ENCODE results near the gene FAM117B.
"Not testable (repeated sequence)": the region's sequence is repeated elsewhere in the genome, so short reads cannot be mapped to it uniquely, and the experiment has no call there.

FAM117B gene

DNA sequence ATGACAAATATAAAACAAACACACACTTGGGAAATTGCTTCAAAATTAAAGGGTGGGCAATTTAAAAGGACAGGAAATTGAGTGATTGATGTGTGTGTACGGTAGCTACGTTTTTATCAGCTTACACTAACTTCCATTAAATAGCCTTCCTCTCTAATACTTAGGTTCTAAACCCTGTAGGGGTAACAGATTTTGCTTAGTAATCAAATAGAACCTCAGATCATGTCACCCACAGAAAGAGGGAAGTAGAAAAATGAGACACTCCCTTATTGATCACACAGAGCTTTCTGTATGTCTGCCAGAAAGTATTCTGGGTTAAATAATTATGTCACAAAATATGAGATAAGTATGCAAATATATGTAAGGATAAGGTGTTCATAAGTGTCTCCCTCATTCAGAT is 143.4 kb downstream of the FAM117B start:
- no peak for DNase-seq (ENCODE audit: low read depth)
- TF ChIP-seq, protein P1, sequence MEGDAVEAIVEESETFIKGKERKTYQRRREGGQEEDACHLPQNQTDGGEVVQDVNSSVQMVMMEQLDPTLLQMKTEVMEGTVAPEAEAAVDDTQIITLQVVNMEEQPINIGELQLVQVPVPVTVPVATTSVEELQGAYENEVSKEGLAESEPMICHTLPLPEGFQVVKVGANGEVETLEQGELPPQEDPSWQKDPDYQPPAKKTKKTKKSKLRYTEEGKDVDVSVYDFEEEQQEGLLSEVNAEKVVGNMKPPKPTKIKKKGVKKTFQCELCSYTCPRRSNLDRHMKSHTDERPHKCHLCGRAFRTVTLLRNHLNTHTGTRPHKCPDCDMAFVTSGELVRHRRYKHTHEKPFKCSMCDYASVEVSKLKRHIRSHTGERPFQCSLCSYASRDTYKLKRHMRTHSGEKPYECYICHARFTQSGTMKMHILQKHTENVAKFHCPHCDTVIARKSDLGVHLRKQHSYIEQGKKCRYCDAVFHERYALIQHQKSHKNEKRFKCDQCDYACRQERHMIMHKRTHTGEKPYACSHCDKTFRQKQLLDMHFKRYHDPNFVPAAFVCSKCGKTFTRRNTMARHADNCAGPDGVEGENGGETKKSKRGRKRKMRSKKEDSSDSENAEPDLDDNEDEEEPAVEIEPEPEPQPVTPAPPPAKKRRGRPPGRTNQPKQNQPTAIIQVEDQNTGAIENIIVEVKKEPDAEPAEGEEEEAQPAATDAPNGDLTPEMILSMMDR (conservative IDR thresholded peaks at IDR 0.05; ENCODE audit: low read length): no peak
- H3K4me3 ChIP-seq (ENCODE audit: low read length): no peak overlapping the region

DNA sequence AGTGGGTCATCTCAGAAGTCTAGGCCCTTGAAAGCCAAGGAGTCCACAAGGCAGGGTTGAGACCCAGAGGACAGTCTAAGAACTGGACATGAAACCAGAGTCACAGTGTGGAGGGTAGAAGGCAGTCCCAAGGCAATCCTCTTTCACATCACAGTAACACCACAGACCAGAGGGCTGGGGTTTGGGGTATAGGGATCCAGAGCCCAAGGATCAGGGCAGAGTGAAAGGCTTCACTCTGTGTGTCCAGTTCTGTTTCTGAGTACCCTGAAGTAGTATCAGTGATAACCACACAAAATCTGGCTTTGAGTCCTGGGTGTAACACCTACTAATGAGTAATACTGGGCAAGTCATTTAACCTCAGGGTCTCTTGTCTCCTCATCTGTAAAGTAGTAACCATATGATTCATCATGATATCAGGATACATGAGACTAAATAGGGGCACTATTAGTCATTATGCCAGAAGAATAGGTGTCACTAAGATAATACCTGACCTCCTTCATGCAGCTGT is 145.8 kb downstream of the FAM117B start:
- no peak for DNase-seq (ENCODE audit: low read depth)
- no peak overlapping the region for H3K4me3 ChIP-seq (ENCODE audit: low read length)
- TF ChIP-seq, protein P1 (conservative IDR thresholded peaks at IDR 0.05; ENCODE audit: low read length): no peak

DNA sequence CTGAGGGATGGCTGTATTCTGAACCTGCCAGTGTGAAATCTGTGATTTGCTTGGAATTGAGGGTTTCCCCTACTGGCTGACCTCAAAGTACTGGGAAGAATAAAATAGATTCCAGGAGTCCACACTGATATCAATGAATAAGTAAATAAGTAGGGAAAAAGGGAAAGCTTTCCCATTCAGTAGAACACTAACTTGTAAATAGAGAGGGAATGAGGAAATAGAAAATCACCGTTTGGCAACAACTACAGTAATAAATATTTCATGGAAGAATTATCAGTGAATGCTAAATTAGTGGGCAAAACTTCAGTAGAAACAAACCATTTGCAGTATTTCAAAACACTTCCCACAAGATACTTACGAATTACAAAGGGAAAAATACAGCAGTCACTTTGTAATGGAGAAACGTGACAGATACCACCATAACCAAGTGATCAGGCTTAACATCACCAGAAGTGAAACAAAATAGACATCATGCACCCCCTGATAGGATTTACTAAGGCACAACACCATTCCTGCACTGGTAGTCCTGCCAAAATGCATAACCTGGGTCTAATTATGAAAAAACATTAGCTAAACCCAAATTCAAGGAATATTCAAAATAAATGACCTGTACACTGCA is 148.3 kb downstream of the FAM117B start:
- DNase-seq (ENCODE audit: low read depth): peak; percentile 36
- TF ChIP-seq, protein P1 (conservative IDR thresholded peaks at IDR 0.05; ENCODE audit: low read length): no peak
- no peak overlapping the region for H3K4me3 ChIP-seq (ENCODE audit: low read length)

DNA sequence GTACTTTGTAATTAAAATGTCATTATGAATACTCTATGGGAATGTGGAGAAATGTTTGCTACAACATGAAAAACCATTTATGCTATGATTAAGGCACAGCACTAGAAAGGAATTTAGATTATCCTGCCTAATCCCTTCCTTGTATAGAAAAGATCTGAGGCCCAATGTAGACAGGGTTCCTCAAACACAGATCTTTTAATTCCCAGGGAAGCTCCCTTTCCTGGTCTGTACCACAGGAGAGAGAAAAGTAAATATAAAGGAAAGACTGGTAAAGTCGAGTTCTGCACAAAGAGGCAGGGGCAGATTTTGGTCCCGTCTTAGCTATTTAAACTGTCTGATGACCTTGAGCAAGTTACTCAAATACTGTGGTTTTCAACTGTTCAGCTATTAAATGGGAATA is 152.1 kb downstream of the FAM117B start:
- no peak overlapping the region for H3K4me3 ChIP-seq (ENCODE audit: low read length)
- DNase-seq (ENCODE audit: low read depth): no peak
- TF ChIP-seq, protein P1 (conservative IDR thresholded peaks at IDR 0.05; ENCODE audit: low read length): no peak

DNA sequence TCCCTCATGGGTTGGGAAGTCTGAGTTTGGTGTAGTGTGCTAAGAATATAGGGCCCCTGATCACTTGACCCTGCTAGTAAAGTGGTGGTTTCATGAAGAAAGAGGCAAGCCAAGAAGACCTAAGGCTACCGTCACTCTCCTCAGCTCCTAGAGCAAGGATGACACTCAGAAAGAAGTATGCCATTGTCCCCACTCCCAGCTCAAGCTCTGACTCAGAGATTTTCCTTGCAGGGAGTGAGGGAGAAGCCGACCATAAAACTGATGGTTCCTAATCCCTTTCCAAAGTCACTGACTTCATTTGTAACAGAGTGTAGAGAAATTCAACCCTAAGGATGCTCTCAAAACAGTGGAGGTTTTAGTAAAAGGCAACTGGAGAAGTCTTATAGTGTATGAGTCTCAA is 155.9 kb downstream of the FAM117B start:
- no peak for DNase-seq (ENCODE audit: low read depth)
- no peak overlapping the region for H3K4me3 ChIP-seq (ENCODE audit: low read length)
- TF ChIP-seq, protein P1 (conservative IDR thresholded peaks at IDR 0.05; ENCODE audit: low read length): no peak

DNA sequence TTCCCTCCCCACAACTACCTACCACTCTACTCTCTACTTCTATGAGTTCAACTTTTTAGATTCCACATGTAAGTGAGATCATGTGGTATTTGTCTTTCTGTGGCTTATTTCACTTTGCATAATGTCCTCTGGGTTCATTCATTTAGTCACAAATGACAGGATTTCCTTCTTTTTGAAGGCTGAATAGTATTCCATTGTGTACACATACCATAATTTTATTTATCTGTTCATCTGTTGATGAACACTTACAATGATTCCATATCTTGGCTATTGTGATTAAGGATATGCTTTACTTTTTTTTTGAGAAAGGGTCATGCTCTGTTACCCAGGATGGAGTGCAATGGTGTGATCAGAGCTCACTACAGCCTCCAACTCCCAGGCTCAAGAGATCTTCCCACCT is 163.2 kb downstream of the FAM117B start:
- no peak for DNase-seq (ENCODE audit: low read depth)
- H3K4me3 ChIP-seq (ENCODE audit: low read length): no peak overlapping the region
- TF ChIP-seq, protein P1 (conservative IDR thresholded peaks at IDR 0.05; ENCODE audit: low read length): no peak

DNA sequence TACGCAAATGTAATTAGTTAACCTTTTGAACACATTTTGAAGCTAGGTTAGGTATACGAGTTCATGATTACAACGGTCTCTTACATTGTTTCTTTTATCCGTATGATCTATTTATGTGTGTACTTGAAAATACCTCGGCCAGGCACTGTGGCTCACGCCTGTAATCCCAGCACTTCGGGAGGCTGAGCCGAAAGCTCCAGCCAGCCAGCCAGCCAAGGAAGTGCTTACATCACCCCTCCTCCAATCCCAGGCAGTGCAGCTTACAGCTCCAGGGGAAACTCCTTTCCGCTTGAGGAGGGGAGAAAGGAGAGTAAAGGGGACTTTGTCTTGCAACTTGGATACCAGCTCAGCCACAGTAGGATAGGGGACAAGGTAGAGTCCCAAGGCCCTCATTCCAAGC is 171.1 kb downstream of the FAM117B start:
- DNase-seq (ENCODE audit: low read depth): not testable (repeated sequence)

DNA sequence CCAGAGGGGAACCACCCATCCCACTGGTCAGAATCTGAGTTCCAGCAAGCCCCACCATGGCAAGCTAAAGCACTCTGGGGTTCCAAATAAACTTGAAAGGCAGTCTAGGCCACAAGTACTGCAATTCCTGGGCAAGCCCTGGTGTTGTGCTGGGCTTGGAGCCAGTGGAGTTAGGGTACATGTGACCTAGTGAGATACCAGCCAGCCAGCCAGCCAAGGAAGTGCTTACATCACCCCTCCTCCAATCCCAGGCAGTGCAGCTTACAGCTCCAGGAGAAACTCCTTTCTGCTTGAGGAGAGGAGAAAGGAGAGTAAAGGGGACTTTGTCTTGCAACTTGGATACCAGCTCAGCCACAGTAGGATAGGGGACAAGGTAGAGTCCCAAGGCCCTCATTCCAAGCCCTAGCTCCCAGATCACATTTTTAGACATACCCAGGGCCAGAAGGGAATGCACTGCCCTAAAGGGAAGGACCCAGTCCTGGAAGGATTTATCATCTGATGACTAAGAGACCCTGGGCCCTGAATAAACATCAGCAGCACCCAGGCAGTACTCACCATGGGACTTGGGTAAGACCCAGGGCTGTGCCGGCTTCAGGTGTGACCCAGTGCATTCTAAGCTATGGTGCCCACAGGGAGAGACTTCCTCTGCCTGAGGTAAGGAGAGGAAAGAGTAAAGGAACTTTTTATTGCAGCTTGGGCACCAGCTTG is 172.8 kb downstream of the FAM117B start:
- DNase-seq (ENCODE audit: low read depth): peak; percentile 78
- not testable (repeated sequence) for H3K4me3 ChIP-seq (ENCODE audit: low read length)

More for the DNA sequence above, 171.1 kb downstream of the FAM117B start:
- not testable (repeated sequence) for H3K4me3 ChIP-seq (ENCODE audit: low read length)

Data from AG10803 (cell line).